ENCODE measurements around the gene SORCS2.

SORCS2 gene

DNA sequence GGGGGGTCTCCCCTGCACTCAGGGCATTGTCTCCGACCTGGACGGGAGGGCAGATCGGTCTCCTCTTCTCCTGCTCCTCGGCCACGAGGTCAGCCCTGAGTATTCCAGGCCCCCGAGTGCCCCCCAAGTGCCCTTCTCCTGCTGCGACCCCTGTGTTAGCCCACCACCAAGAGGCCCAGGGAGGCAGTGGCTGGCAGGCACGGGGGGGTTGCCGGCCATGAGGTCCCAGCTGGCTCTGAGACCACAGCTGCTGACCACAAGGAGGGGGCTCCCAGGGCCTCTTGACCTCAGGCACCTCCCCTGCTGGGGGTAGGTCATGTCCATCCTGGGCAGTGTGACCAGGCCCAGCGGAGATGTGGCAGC, 428.5 kb downstream of the SORCS2 start:
- in situ Hi-C loops (cut with MboI; ENCODE audit: low sequenced_read_pairs), result no loop called here

DNA sequence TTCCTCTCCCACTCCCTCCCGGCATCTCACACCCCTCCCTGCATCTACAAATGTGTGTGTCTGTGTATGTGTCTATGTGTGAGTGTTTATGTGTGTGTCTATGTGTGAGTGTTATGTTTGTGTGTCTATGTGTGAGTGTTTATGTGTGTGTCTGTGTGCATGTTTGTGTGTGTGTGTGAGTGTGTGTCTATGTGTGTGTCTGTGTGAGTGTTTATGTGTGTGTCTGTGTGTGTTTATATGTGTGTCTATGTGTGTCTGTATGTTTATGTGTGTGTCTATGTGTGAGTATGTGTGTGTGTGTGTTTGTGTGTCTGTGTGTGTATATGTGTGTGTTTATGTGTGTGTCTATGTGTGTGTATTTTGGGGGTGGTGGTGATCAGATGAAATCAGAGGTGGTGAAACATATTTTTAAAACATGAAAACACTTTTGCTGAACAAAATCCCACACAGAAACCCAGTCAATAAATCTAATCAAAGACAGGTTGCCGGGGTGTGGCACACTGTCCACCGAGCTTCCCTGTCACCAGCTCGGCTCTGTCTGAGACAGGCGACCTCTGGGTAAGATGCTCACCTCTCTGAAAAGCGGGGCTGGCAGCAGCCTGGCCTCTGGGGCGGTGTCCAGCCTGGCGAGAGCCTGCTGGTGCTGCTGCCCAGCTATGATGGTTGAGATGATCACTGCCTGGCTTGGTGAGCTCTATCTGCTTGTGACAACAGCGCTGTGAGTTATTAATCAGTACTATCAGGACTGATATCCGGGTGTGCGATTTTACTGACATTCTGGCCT, 429.1 kb downstream of the SORCS2 start:
- in situ Hi-C loops (cut with MboI; ENCODE audit: low sequenced_read_pairs), result no loop called here

DNA sequence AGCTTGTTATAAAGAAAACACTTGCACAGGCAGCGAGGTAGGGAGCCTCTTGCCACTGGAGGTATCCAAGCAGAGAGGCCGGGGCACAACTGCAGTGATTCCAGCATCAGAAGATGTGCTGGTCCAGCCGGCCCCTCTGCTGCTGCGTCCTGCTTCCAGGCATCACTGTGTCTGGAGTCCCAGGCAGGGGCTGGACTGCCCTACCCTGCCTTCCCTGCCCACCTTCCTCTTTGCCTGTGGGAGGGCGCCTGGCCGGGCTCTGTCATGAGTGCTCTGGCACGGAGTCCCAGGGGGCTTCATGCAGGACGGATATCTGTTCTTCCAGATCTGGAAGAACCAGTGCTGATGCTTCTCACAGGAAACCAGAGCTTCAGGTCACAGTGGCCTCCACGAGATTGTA, 430.0 kb downstream of the SORCS2 start:
- in situ Hi-C loops (cut with MboI; ENCODE audit: low sequenced_read_pairs), result no loop called here

DNA sequence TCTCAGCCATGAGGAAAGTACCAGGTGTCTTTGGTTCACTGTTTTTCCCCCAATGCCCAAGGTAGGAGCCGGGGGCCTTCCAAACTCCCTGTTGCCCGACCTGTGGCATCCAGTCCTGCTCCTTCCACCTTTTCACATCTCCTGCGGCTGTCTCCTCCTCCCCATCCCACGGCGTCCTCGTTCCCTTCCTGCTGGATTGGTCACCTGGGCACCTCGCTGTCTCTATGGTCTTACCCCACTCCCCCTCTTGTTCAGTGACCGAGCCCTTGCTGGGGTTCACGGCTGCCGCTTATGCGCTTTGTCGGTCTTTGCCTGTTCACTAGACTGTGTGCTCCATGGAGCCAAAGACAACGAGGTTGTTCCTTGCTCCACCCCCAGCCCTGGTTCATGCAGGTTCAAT, 431.1 kb downstream of the SORCS2 start:
- in situ Hi-C loops (cut with MboI; ENCODE audit: low sequenced_read_pairs), result no loop called here

DNA sequence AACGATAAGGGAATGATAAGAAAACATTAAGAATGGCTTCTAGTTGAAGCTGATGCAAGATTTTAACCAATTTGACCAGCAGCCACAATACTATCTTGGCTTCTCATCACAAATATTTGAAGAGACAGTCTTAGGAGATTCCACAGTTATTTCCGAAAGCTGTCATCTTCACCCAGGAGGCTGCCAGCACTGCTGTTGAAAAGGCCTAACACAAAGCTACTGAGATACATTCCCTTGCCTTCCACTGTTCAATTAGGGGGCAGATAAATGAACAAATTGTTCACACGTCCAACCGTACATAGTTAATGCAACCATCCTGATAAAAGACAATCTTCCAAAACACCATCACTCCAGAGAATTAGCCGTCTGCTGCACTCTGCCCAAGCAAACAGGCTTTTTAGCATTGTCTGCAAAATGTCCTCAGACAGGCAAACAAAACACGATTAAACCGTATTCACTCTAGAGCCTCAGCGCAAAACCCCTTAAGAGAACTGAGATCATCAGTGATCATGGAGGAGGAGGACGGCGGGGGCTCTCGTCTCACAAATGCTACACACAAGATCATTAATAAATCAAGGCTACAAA, 432.1 kb downstream of the SORCS2 start:
- in situ Hi-C loops (cut with MboI; ENCODE audit: low sequenced_read_pairs), result no loop called here

DNA sequence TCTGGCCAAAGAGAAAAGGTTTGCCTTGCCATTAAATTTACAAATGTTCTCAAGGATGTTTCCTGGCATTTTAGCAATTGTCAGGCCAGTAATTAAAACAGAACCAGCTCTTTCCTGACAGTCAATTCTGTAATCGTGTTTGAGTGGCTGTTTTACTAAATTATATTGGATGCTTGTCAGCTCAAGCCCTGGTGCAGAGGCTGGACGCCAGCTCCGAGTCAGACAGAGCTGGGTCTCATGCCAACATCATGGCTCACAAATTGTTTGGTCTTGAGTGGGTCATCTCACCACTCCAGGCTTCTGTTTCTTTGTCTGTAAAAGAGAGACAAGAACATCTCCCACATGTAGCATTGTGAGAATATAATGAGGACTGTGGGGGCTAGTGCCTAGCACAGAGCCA, 432.7 kb downstream of the SORCS2 start:
- in situ Hi-C loops (cut with MboI; ENCODE audit: low sequenced_read_pairs), result no loop called here

DNA sequence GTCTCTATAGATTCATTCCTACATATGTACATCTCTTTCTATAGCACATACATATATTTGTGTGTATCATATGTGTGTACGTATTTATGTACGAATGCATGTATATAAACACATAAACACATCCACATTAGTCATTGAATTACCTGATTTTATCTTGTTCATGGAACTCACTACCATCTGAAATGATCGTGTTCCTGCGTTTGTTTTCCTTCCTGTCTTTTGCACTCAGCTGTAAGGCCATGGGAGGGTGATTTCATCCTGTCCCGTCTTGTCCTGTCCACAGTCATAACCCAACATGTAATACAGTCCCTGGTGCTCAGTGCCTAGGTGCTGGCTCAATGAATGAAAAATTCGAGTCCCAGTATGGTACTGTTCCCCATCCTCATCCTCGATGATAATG, 434.2 kb downstream of the SORCS2 start:
- in situ Hi-C loops (cut with MboI; ENCODE audit: low sequenced_read_pairs), result no loop called here

DNA sequence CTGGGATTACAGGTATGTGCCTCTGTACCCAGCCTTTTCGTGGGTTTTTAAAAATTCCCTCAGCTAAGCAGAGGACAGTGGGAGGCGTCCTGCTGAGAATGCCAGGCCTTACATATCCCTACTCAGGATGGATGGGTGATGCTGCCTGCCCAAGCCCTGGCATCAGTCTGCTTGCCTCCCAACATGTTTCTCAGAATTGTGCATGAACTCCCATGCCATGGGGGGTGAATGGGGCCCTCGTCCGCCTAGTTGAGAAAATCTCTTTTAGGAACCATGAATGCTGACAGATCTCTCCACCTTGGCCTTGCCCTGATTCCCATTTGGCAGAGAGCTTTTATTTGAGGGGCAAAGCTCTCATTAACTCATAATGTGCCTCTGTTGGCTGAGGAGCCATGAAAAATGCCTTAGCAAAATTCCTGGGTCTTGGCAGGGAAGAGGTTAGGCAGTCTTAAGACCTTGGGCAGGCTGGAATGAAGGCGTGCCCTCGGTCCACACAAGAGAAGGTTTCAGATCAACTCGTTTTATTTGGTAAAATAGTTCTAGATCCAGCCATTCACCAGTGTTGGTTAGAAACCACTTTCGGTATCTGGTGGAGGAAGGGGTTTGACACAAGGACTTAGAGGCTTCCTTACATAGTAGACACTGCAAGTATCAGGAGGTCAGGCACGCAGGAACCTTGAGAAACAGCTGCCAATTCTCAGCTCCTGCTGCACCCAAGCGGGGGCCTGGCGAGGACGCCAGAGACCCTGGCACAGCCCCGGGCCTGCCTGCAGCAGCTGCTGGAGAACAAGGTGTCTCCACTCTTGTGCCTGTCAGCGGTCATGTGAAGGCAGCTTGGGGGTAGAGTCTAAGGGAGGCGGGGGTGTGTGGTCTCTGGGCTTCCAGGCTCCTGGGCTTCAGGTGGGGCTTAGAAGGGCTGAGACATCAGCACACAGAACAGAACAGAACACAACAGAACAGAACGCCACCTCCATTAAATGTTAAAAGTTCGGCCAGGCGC, 435.2 kb downstream of the SORCS2 start:
- in situ Hi-C loops (cut with MboI; ENCODE audit: low sequenced_read_pairs), result no loop called here

DNA sequence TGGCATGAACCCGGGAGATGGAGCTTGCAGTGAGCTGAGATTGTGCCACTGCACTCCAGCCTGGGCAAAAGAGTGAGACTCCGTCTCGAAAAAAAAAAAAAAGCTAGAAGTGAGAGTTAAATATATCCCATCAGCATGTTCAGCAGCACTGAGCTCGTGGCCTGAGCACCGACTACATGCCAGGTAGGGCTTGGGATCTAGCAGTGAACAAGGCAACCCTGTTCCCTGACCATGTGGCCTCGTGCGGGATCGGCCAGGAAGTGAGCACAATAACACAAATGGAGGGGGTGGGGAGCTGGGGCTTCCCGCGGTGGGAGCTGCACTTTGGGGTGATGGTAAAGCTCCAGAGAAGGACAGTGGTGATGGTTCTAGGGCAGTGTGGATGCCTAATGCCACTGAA, 436.1 kb downstream of the SORCS2 start:
- in situ Hi-C loops (cut with MboI; ENCODE audit: low sequenced_read_pairs), result no loop called here

DNA sequence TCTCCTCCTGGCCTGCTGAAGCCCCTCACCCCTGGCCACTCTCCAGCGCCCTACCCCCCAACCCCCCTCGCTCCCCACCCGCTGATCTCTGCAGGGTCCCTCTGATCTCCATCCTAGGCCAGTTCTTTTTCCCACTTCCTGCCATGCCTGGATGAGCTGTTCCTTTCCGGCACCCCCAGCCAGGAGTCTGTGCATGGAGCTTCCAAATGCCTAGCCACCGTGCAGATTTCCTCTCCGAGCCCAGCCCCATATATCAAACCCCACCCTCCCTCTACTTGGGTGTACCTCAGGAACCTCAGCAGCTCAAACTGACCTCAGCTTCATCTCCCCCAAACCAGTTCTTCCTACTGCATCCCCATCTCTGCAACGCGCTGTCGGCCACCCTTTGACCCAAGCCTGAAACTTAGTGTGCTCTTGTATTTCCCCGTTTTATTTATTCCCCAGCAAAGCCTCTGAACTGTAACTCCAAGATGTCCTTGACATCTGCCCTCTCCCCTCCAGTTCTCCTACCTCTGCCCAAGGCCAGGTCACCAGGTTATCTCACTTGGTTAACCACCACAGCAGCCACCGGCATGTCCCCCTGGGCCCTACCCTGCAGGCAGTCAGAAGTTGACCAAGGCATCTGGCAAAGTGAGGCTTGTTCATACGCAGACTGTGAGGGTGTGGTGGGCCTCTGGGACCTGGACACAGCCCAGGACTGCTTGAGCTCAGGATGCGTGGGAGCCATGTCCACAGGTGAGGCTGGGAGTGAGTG, 437.3 kb downstream of the SORCS2 start:
- in situ Hi-C loops (cut with MboI; ENCODE audit: low sequenced_read_pairs), result no loop called here

DNA sequence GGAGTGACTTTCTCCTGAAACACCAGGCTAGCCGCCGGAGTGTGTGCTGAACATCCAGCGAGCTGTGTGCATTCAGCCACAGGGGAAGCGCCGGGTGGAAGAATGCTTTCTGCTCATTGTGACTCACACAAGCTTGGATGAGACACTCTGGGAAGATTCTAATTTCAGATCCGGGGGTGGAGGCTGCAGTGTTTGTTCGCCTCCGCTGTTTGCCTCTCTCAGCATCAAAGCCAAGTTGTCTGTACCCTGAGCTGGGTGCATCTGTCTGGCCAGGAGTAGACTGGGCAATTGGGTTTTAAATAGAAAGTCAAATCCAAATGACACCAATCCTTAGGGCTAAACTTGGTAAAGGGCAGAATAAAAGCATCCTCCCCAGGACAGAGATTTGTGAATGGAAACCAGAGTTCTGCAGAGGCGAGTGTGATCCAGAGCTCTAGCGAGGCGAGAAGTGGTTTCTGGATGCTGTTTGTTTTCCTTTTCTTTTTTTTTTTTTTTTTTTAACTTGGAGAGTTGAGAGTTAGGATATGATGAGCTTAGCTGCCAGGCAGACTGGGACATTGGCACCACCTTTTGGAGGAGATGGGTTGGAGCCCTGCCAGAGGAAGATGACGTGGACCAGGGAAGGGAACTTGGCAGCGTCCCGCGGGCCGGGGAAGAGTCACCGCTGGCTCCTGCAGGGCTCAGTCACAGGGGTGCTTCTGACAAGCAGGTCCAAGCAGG, 438.4 kb downstream of the SORCS2 start:
- in situ Hi-C loops (cut with MboI; ENCODE audit: low sequenced_read_pairs), result no loop called here

DNA sequence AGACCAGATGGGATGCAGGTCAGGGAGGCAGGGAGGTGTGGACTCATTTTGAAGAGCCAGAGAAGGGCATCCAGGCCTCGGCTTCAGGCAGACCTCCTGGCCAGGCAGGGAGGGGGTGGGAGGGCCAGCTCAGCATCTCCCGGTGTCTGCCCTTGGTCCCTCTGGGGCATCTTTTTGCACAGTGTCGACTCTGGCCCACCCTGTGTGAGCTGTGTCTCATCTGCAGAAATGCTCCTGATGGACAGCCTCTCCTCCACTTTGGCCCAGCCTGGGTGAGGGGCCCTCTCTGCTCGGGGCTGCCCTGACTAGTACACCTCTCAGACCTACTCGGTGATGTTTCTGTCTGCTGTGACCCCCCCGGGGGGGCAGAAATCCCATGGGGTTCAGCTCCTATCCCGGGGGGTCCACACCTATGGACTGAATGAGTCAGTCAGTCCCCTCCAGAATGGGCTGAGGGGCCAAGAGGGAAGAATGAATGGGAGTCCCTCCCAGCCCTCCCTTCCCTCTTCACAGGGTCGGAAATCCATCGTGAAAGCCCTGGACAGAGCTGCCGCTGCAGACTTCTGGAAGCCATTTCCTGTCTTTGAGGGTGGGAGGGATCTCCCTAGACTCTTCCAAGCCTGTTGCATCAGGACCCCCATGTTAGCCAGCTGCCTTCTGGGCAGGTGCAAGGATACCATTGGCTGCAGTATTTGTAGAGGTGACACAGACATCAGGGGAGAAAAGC, 439.1 kb downstream of the SORCS2 start:
- in situ Hi-C loops (cut with MboI; ENCODE audit: low sequenced_read_pairs), result no loop called here

DNA sequence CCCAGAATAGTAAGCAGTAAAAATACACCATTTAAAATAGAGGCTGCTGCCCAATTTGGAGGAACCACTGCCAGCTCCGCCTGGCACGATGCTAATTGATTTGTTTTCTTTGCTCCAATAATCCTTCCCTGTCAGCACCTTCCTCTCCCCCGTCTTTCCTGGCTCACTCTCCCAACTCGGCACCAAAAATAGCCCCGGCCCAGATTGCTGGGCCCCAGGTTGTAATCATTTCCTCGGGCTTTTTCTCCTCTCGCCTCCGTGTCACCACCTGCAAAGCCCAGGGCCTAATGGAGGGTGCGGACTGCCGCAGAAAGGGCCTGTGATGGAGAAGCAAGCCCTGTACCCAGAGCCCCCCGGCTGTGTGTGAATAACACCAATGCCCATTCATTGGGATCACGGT, 440.0 kb downstream of the SORCS2 start:
- in situ Hi-C loops (cut with MboI; ENCODE audit: low sequenced_read_pairs), result no loop called here

DNA sequence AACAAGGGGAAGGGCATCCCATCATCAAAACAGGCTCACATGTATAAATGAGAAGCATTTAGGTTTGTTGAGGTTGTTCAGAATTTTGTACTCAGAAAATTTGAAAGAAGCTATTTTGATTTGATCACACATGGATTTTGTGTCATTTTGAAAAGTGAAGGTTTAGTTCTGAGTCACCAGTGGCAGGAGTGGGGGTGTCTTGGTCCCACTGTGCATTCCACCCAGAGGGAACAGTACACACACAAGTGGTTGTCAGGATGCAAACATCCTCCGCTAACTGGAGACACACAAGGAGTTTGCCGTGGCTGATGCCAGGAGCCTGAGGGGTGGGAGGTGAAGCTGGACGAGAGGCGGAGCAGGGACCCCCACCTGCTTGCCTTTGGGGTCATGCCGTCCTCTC, 440.6 kb downstream of the SORCS2 start:
- in situ Hi-C loops (cut with MboI; ENCODE audit: low sequenced_read_pairs), result no loop called here

DNA sequence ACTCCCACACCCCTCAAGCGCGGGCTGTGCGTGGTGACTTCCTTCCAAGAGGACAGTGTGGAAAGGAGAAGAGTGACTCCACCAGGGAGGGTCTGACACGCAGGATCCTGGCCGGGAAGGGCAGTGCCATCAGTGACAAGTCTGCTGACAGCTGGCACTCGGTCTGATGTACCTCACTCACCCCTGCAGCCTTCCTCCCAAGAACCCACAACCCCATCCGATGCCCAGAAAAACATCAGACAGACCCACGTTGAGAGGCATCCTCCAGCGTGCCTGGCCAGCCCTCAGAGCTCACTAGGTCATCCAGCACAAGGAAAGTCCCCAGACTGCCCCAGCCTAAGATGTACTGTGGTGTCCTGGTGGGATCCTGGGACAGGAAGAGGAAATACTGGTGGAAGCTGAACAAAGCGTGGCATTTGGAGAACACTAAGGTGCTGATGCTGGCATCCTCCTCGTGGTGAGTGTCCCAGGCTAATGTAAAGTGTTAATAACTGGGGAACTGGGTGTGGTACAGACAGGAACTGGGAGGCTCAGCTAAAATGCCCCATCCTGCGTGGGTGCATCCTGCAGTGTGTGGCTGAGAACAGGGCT, 442.4 kb downstream of the SORCS2 start:
- in situ Hi-C loops (cut with MboI; ENCODE audit: low sequenced_read_pairs), result no loop called here

DNA sequence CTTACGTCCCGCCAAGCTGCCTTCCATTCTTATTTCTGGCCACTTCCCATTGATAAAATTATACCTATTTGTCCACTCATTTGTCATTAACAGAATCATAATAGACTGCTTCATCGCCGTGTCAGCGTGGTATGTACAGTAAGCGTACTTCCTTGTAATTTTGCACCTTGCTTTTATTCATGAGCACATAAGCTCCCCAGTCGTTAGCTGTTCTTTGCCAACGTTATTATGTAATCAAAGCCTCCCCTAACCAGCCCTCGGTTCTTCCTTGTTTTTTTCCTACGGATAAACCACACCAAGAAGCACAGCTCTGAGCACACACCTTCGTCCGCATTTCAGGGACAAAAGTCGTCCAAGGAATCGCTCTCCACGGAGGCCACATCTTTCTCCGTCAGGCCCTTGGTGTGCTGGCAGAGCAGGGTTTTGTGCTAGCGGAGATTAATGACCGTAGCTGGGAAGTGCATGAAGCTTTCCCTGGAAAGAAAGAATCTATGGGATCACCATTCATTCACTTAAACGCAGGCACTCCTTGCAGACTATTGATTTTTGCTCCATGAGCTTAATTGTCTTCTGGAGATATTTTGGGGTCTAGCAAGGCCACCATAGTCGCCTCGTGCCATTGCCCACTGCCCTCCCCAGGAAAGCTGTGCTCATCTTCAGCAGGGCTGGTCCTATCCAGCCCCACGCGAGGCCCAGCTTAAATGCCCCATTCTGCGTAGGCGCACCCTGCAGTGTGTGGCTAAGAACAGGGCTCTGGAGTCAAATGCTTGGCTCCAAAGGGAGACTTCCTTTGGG, 443.3 kb downstream of the SORCS2 start:
- in situ Hi-C loops (cut with MboI; ENCODE audit: low sequenced_read_pairs), result no loop called here

DNA sequence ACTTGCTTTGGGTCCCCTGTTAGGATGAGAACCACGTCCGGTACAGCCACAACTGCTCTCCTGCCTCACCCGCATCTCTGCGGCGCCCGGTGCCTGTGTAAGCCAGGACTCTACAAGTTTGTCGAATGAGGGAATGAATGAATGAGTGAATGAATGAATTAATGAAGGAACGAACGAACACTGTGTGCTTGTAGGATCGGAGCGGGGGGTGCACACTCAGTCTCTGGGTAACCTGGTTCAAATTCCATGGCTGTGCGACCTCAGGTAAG, 443.8 kb downstream of the SORCS2 start:
- in situ Hi-C loops (cut with MboI; ENCODE audit: low sequenced_read_pairs), result no loop called here

DNA sequence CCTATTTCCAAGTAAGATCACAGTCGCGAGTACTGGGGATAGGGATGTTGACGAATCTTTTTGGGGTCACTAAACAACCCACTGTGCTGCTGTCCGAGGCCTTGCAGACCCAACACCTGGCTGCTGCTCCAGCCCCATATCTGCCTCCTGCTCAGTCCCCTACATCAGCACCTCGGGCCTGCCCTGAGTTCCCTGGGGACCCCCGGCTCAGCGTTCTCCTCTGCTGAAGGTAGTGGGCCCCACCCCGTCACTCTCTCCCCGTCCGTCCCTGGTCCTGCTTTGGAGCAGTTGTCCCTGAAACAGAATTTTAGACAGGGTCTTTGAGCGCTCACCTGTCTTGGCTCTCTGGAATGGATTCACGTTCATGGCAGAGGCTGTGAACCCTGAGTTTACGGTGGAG, 444.8 kb downstream of the SORCS2 start:
- in situ Hi-C loops (cut with MboI; ENCODE audit: low sequenced_read_pairs), result no loop called here

DNA sequence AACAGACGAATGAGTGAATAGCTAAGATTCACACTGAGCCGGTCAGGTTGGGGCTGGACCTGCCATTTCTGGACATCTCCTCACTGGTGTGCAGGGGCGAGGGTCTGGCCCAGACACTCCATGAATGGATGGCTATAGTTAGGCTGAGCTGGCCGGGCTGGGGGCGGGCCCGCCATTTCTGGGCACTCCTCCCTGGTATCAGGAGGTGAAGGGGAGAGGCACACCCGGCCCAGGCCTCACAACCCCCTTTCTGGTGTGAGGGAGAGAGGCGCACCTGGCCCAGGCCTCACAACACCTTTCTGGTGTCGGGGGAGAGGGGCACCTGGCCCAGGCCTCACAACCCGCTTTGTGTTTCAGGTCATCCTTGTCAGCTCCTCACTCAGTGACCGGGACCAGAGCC, 445.6 kb downstream of the SORCS2 start:
- in situ Hi-C loops (cut with MboI; ENCODE audit: low sequenced_read_pairs), result no loop called here
